Osteoblast (primary cell): ENCODE measurements around the gene SH3D19. TPM values are rescaled to one million over a fixed set of nuclear protein-coding genes. Genes with fewer than 3 reads are reported as not detected.

Source experiments
- DNase-seq: peaks from one replicate; pipeline ENCODE4 v3.0.0; 2011; ENCODE audit warnings: low spot score, mixed read lengths; ENCODE audit not compliant: insufficient read length; ENCODE audit errors: missing footprints
- H2AFZ ChIP-seq: 2 replicates; pipeline ENCODE4 v1.6.0; 2011; ENCODE audit warnings: mild to moderate bottlenecking, low read length
- H3K27ac ChIP-seq: 2 replicates; pipeline ENCODE4 v1.5.1; 2011; ENCODE audit warnings: mild to moderate bottlenecking, low read depth, low read length, moderate library complexity
- H3K27me3 ChIP-seq: 2 replicates; pipeline ENCODE4 v1.6.0; 2012; ENCODE audit warnings: mild to moderate bottlenecking, control low read depth, inconsistent platforms, low read length, moderate library complexity; ENCODE audit not compliant: insufficient read depth
- H3K36me3 ChIP-seq: 2 replicates; pipeline ENCODE4 v1.5.1; 2011; ENCODE audit warnings: mild to moderate bottlenecking, low read length, control low read depth, moderate library complexity; ENCODE audit not compliant: insufficient read depth
- H3K4me1 ChIP-seq: 2 replicates; pipeline ENCODE4 v1.5.1; 2011; ENCODE audit warnings: mild to moderate bottlenecking, low read length, control low read depth, moderate library complexity; ENCODE audit not compliant: insufficient read depth
- H3K4me2 ChIP-seq: 2 replicates; pipeline ENCODE4 v1.6.0; 2011; ENCODE audit warnings: mild to moderate bottlenecking, low read length; ENCODE audit not compliant: insufficient read depth
- H3K4me3 ChIP-seq: fragments of 200-600 bp; sonication (generic); 3 replicates; pipeline ENCODE4 v1.5.1; 2012; ENCODE audit warnings: mild to moderate bottlenecking, low read length, inconsistent platforms; ENCODE audit not compliant: insufficient read depth
- H3K79me2 ChIP-seq: 2 replicates; pipeline ENCODE4 v1.6.0; 2012; ENCODE audit warnings: mild to moderate bottlenecking, low read length, control low read depth, inconsistent platforms; ENCODE audit not compliant: insufficient read depth
- H3K9me3 ChIP-seq: 2 replicates; pipeline ENCODE4 v1.5.1; 2011; ENCODE audit warnings: low read depth, low read length, control low read depth
- H4K20me1 ChIP-seq: 2 replicates; pipeline ENCODE4 v1.6.0; 2012; ENCODE audit warnings: mild to moderate bottlenecking, low read length, control low read depth; ENCODE audit not compliant: insufficient read depth
- CTCF ChIP-seq: IDR thresholded peaks from 2 replicates; pipeline ENCODE4 v1.5.1; 2011; ENCODE audit warnings: mild to moderate bottlenecking, low read depth, low read length, moderate library complexity; ENCODE audit errors: extremely low read depth
- total RNA-seq: library from RNA; depleted of rRNA; stranded (reverse); fragments of >200 nt; gene quantifications from 2 replicates; pipeline ENCODE4 v1.2.3, GENCODE V29; 2012

The SH3D19 gene
- total RNA-seq, 1 donor, result 74.9 TPM

GRCh38 chr4:151184523-151185458 is 140.6 kb downstream of the SH3D19 start:
- DNase-seq, result peak; percentile 96
- no peaks in the 10 kb centered on the region for H3K9me3 ChIP-seq
- H3K4me2 ChIP-seq, result no peak overlapping the region

GRCh38 chr4:151182455-151182996 is 142.9 kb downstream of the SH3D19 start:
- no peaks in the 10 kb centered on the region for H3K36me3 ChIP-seq
- no peak for DNase-seq
- H3K27ac ChIP-seq, result no peak overlapping the region
- no peaks in the 10 kb centered on the region for H3K79me2 ChIP-seq
- H3K4me3 ChIP-seq, result no peak overlapping the region
- no peaks in the 10 kb centered on the region for H3K27me3 ChIP-seq
- H3K4me2 ChIP-seq, result no peak overlapping the region
- no peak overlapping the region for H2AFZ ChIP-seq
- H3K4me1 ChIP-seq, result peaks cover 15% of the 10 kb centered on the region
- no peak for TF ChIP-seq CTCF
- no peaks in the 10 kb centered on the region for H3K9me3 ChIP-seq
- H4K20me1 ChIP-seq, result no peaks in the 10 kb centered on the region

More at GRCh38 chr4:151184523-151185458, 140.6 kb downstream of the SH3D19 start:
- H3K4me3 ChIP-seq, result no peak overlapping the region
- no peaks in the 10 kb centered on the region for H4K20me1 ChIP-seq
- H3K79me2 ChIP-seq, result no peaks in the 10 kb centered on the region
- peaks cover 15% of the 10 kb centered on the region for H3K4me1 ChIP-seq
- peak overlapping the region; percentile 66 for H3K27ac ChIP-seq
- H2AFZ ChIP-seq, result no peak overlapping the region
- no peaks in the 10 kb centered on the region for H3K27me3 ChIP-seq
- no peak for TF ChIP-seq CTCF
- no peaks in the 10 kb centered on the region for H3K36me3 ChIP-seq

- Histone ChIP-seq H3K27me3 (no peaks in the 10 kb centered on the region), H3K4me2 (no peak overlapping the region), H3K4me3 (no peak overlapping the region), H3K27ac (no peak overlapping the region), H3K36me3 (peaks cover 21% of the 10 kb centered on the region), H3K9me3 (no peaks in the 10 kb centered on the region), H3K4me1 (no peaks in the 10 kb centered on the region), H2AFZ (no peak overlapping the region), H3K79me2 (no peaks in the 10 kb centered on the region), H4K20me1 (no peaks in the 10 kb centered on the region)
- TF ChIP-seq CTCF, result no peak
- no peak for DNase-seq
Observed at GRCh38 chr4:151176685-151177084, 148.7 kb downstream of the SH3D19 start.
